GM04503 (cell line): ENCODE measurements around the gene GUK1.
"Not testable (repeated sequence)": the region's sequence is repeated elsewhere in the genome, so short reads cannot be mapped to it uniquely, and the experiment has no call there.

ENCODE experiments used
- DNase-seq: peaks from one replicate; pipeline ENCODE4 v3.0.0-alpha.2; 2012; ENCODE audit warnings: low read depth

GUK1 gene

GRCh38 chr1:228177183-228177475, 37.0 kb downstream of the GUK1 start:
- DNase-seq: no peak

DNA sequence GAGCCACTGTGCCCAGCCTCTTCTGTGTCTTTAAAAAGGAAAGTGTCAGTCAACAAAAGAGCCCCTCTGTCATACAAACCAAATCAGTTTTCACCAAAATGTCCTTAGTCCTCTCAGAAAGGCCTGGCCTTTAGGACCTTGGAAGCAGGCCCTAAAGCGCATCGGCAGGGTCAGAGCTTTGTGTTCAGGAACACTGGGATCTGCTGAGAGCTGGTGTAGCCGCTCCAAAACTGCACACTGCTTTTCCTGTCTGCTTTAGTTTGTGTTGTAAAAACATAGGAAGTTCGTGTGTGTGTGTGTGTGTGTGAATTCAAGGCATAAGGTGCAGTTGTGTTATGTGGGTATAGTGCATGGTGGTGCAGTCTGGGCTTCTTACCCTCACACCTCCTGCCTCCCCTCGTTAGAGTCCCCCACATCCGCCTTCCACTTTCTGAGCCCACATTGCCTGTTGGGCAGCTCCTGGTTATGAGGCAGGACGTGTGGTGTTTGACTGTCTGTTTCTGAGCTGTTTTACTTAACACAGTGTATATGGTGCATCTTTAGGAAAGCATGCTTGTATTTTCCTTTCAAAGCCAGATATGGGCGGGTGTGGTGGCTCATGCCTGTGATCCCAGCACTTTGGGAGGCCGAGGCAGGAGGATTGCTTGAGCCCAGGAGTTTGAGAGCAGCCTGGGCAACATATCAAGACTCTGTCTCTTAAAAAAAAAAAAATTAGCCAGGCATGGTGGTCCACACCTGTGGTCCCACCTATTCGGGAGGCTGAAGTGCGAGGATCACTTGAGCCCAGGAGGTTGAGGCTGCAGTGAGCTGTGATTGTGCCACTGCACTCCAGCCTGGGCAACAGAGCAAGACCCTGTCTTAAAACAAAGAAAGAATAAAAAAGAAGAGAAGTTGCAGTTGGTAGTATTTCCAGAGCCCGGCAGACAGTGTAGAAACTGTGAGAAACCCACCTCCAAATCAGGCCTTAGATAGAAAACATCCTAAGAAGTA, 37.9 kb downstream of the GUK1 start:
- DNase-seq: no peak

DNA sequence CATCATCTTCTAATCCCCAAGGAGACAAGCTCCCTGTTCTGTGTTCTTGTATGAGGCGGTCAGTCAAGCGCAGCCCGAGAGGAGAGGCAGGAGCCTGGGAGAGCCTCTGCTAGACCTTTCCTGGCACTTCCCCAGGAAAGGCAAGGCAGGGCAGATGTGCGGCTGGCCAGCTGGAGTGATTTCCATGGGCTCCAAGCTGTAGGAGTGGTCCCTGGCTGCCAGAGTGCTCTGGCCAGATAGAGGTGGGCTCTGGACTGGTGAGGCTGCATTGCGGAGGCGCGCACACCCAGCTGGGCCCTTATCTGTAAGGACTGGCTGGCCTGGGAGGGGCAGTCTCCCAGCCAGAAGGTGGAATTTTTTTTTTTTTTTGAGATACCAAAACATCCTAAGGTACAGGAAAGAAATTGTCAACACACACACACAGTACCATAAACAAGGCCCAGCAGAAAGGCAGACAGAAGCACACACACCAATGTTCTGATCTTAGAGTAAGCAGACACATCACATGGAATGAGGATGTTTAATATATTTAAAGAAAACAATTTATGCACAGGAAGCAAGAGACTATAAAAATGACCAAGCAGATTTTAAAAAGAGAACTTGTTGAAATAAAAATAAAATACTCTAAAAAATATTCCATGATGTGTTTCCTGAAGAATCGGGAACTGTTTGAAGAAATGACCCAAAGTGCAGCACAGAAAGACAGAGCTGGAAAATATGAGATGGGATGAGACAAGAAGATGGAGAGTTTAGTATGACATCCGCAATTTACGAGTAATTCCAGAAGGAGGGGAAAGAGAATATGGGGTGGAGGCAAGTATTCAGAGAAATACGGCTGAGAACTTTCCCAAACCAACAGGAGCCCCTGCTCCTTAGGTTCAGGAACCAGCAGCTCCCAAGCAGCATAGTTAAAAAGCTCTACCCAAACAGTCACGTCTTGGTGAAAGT, 38.9 kb downstream of the GUK1 start:
- DNase-seq: no peak

DNA sequence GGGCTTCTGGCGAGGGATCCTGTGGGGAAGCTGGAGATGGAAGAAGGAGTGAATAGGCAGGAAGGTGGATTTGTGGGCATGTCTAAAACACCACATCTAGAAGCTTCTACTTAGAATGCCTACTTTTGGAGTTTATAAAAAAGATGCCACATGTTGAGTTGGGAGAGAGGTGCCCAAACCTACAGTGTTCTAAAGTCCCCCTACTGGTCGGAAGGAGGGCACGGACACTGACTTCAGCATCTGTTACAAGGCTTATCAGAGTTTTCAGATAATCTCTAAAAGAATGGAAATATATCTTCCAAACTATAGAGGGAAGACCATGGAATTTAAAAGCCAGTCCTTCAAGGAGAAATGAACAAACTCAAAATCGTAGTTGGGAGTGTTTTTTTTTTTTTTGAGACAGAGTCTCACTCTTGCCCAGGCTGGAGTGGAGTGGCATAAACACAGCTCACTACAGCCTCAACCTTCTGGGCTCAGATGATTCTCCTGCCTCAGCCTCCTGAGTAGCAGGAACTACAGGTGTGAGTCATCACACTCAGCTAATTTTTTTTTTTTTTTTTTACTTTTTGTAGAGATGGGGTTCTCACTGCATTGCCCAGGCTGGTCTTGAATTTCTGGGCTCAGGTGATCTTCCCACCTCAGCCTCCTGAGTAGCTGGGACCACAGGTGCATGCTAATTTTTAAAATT, 40.3 kb downstream of the GUK1 start:
- no peak for DNase-seq

DNA sequence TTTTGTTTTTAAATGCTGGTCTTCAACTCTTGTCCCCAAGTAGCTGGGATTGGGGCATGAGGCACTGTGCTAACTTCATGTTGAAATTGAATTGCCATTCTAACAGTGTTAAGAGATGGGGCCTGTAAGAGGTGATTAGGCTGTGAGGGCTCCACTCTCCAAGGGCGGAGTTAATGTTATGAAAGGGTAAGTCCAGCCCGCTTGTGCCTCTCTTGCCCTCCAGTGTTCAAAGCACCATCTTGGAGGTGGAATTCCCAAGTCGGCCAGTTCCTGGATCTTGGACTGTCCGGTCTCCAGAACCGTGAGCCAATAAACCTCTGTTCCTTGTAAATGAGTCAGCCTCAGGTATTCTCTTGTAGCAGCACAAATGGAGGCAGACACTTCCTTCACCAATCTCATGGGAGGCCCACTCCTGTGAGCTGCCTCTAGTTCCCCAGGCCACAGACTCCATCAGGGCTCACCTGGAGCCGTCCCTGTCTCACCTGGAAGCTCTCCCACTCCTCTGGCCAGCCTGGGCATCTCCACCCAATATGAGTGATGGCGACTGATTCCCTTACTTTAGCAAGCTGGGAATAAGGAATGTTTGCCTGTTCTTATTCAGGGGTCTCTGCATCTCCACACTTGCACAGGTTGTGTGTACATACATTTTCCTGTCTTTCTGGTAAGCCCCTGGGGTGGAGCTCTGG, 41.0 kb downstream of the GUK1 start:
- no peak for DNase-seq

- no peak for DNase-seq
Measured at GRCh38 chr1:228181645-228182034, 41.6 kb downstream of the GUK1 start.

DNA sequence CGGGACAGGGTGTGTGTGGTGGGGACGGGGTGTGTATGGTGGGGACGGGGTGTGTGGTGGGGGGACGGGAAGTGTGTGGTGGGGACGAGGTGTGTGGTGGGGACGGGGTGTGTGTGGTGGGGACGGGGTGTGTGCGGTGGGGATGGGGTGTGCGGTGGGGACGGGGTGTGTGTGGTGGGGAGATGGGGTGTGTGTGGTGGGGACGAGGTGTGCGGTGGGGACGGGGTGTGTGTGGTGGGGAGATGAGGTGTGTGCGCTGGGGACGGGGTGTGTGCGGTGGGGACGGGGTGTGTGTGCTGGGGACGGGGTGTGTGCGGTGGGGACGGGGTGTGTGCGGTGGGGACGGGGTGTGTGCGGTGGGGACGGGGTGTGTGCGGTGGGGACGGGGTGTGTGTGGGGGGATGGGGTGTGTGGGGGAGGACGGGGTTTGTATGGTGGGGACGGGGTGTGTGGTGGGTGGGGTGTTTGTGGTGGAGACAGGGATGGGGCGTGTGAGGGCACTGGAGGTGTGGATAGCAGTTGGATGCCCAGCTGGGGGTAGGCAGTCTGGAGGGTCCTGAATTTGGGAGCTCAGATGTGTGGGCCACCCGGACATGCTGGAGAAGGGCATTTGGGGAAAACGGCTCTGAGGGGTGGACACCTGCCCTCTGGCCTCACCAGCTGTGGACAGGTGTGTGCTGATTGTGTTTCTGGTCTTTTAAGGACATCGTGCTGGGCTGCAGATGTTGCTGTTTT, 42.4 kb downstream of the GUK1 start:
- no peak for DNase-seq

- DNase-seq: no peak
Measured at GRCh38 chr1:228184152-228184551, 44.1 kb downstream of the GUK1 start.

GRCh38 chr1:228185641-228185965, 45.5 kb downstream of the GUK1 start:
- no peak for DNase-seq

DNA sequence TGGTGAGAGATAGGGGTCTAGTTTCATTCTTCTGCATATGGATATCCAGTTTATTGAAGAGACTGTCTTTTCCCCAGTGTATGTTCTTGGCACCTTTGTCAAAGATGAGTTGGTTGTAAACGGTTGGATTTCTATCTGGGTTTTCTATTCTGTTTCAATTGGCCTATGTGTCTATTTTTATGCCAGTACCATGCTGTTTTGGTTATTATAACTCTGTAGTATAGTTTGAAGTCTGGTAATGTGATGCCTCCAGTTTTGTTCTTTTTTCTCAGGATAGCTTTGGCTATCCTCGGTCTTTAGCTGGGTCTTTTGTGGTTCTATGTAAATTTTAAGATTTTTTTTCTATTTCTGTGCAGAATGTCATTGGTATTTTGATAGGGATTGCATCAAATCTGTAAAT, 48.2 kb downstream of the GUK1 start:
- DNase-seq: not testable (repeated sequence)

GRCh38 chr1:228190182-228190581, 50.1 kb downstream of the GUK1 start:
- no peak for DNase-seq

GRCh38 chr1:228190778-228191177, 50.7 kb downstream of the GUK1 start:
- no peak for DNase-seq

- DNase-seq: no peak
Measured at GRCh38 chr1:228194436-228194835, 54.4 kb downstream of the GUK1 start.

- DNase-seq: no peak
Measured at GRCh38 chr1:228194921-228195812, 55.1 kb downstream of the GUK1 start.

GRCh38 chr1:228197555-228198147, 57.6 kb downstream of the GUK1 start:
- DNase-seq: no peak
